Measurements from ENCODE around the gene DMBX1. TPM values are rescaled to one million over a fixed set of nuclear protein-coding genes. Genes with fewer than 3 reads are reported as not detected.

DMBX1 gene
- total and polyA plus RNA-seq, 2 of the 4 experiments (the other 2 are of a cell fraction), result not detected

DNA sequence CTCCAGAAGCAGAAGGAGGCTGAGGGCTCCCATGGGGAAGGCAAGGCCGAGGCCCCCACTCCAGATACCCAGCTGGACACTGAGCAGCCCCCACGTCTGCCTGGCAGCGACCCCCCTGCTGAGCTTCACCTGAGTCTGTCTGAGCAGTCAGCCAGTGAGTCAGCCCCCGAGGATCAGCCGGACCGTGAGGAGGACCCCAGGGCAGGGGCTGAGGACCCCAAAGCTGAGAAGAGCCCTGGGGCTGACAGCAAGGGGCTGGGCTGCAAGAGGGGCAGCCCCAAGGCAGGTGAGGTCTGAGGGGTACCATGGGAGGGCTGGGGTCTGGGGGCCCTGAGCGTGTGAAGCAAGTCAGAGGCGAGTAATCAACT is 21.3 kb downstream of the DMBX1 start:
- no peak overlapping the region for H2BK120ac ChIP-seq (ENCODE audit: low read depth, low read length)
- no peak overlapping the region for H2BK20ac ChIP-seq (ENCODE audit: low read depth, low read length)
- H3K9ac ChIP-seq (ENCODE audit: low read depth, low read length), result no peak overlapping the region
- no peaks in the 10 kb centered on the region for H3K9me3 ChIP-seq (ENCODE audit: control insufficient read depth, insufficient read depth, low read length)
- in situ Hi-C loops (cut with MboI; ENCODE audit: low sequenced_read_pairs) (no loop called here), dilution Hi-C loops (cut with HindIII; ENCODE audit: low sequenced_read_pairs, unreplicated experiment) (no loop called here), intact Hi-C loops (cut with micrococcal nuclease) (no loop called here)
- no peak overlapping the region for H3K4me2 ChIP-seq (ENCODE audit: low read depth, low read length)
- no peak overlapping the region for H3K14ac ChIP-seq (replicated peaks; ENCODE audit: low read depth, low read length)
- no peak overlapping the region for H3K27ac ChIP-seq (ENCODE audit: insufficient read depth, low read length)
- peaks cover 39% of the 10 kb centered on the region for H3K27me3 ChIP-seq (ENCODE audit: control insufficient read depth, insufficient read depth, low read length)
- ChIA-PET CTCF (no interaction called here), POLR2A (ENCODE audit: unreplicated experiment) (no interaction called here)
- H4K5ac ChIP-seq (ENCODE audit: low read depth, low read length), result no peak overlapping the region
- BruUV-seq (replicated peaks), result no TSS peak
- no peak overlapping the region for H3K23ac ChIP-seq (ENCODE audit: low read depth, low read length)
- DNase-seq (no peak), ATAC-seq (ENCODE audit: low read depth) (no peak)
- H3K4me3 ChIP-seq (ENCODE audit: insufficient read depth, low read depth, low read length), result no peak overlapping the region
- WGBS, 2 experiments (ENCODE audit: extremely low coverage in 2 of 2, insufficient read length in 1 of 2), result 66% methylated on average over 6 of the region's 8 CpGs; no CpG with 5 or more reads in 1 of the 2 experiments
- no peaks in the 10 kb centered on the region for H3K4me1 ChIP-seq (ENCODE audit: control insufficient read depth, insufficient read depth, low read length)
- H4K8ac ChIP-seq (ENCODE audit: low read depth in 2 of 2, low read length in 2 of 2), result no peak overlapping the region
- H3K79me1 ChIP-seq (ENCODE audit: low read depth in 1 of 2, low read length in 2 of 2), result no peaks in the 10 kb centered on the region
- H2AFZ ChIP-seq (replicated peaks; ENCODE audit: low read length, poor library complexity), result no peak overlapping the region
- H3K36me3 ChIP-seq (ENCODE audit: control insufficient read depth, insufficient read depth, low read length), result no peaks in the 10 kb centered on the region
- no peaks in the 10 kb centered on the region for H4K20me1 ChIP-seq (ENCODE audit: insufficient read depth, low read length)
- no peak for TF ChIP-seq CHD1 (IDR thresholded peaks at IDR 0.05; ENCODE audit: low read depth, low read length)
- no peak for TF ChIP-seq MXI1 (IDR thresholded peaks at IDR 0.05; ENCODE audit: borderline replicate concordance, low read depth, low read length)
- H3K4ac ChIP-seq (ENCODE audit: low read depth, low read length), result no peak overlapping the region
- no peaks in the 10 kb centered on the region for H3K9me1 ChIP-seq (ENCODE audit: insufficient read depth, low read length)
- no peak overlapping the region for H4K91ac ChIP-seq (ENCODE audit: insufficient read depth, low read depth, low read length)
- H2AK9ac ChIP-seq (replicated peaks; ENCODE audit: low read depth, low read length, poor library complexity), result no peak overlapping the region
- no peak overlapping the region for H3K56ac ChIP-seq (ENCODE audit: extremely low read depth, insufficient read depth, low read length)
- H2BK5ac ChIP-seq (ENCODE audit: low read depth, low read length, poor library complexity, severe bottlenecking), result no peak overlapping the region
- H3K18ac ChIP-seq (ENCODE audit: low read depth, low read length), result no peak overlapping the region
- no peak overlapping the region for H2BK15ac ChIP-seq (ENCODE audit: low read depth, low read length)
- no peak overlapping the region for H2AK5ac ChIP-seq (ENCODE audit: low read depth, low read length)
